ENCODE results near the gene MAGI3. TPM values are rescaled to one million over a fixed set of nuclear protein-coding genes. Genes with fewer than 3 reads are reported as not detected.

Gene MAGI3
- polyA plus RNA-seq, 4 donors, result 6.8 to 39.4 (median 12.8) TPM

GRCh38 chr1:113517983-113518382, 127.7 kb downstream of the MAGI3 start:
- DNase-seq (no peak), FAIRE-seq (no peak)
- Histone ChIP-seq H3K9me3 (ENCODE audit: control insufficient read depth in 2 of 2, insufficient read depth in 1 of 2, low read depth in 1 of 2, low read length in 1 of 2) (peaks cover 0 to 8% of the 10 kb centered on the region in 2 donors), H3K4me3 (ENCODE audit: low read depth in 1 of 3, low read length in 3 of 3) (no peak overlapping the region), H3K27ac (ENCODE audit: low read depth in 1 of 3, low read length in 2 of 3) (no peak overlapping the region), H3K27me3 (ENCODE audit: control insufficient read depth in 3 of 3, insufficient read depth in 3 of 3, low read length in 3 of 3) (no peaks in the 10 kb centered on the region), H3K36me3 (ENCODE audit: control insufficient read depth in 3 of 3, insufficient read depth in 2 of 3, low read depth in 1 of 3, low read length in 3 of 3) (peaks cover 0 to 3% (median 0%) of the 10 kb centered on the region in 3 donors), H3K4me1 (ENCODE audit: control insufficient read depth in 3 of 3, insufficient read depth in 2 of 3, low read depth in 1 of 3, low read length in 2 of 3) (no peaks in the 10 kb centered on the region)

- DNase-seq (peak; percentile 17 to 36), FAIRE-seq (no peak)
- no peak overlapping the region for H3K4me3 ChIP-seq (ENCODE audit: low read depth in 1 of 3, low read length in 3 of 3)
Observed at GRCh38 chr1:113519556-113519955, 129.2 kb downstream of the MAGI3 start.

GRCh38 chr1:113530021-113530420, 139.7 kb downstream of the MAGI3 start:
- 72 to 89% (median 82%) methylated on average over 4 of the region's 4 CpGs for WGBS, 3 donors
- FAIRE-seq, result no peak
- Histone ChIP-seq H3K27ac (ENCODE audit: low read depth in 1 of 3, low read length in 2 of 3) (no peak overlapping the region), H3K4me1 (ENCODE audit: control insufficient read depth in 3 of 3, insufficient read depth in 2 of 3, low read depth in 1 of 3, low read length in 2 of 3) (no peaks in the 10 kb centered on the region), H3K9me3 (ENCODE audit: control insufficient read depth in 2 of 2, insufficient read depth in 1 of 2, low read depth in 1 of 2, low read length in 1 of 2) (peaks cover 0 to 4% of the 10 kb centered on the region in 2 donors), H3K27me3 (ENCODE audit: control insufficient read depth in 3 of 3, insufficient read depth in 3 of 3, low read length in 3 of 3) (no peaks in the 10 kb centered on the region), H3K4me3 (ENCODE audit: low read depth in 1 of 3, low read length in 3 of 3) (no peak overlapping the region), H3K36me3 (ENCODE audit: control insufficient read depth in 3 of 3, insufficient read depth in 2 of 3, low read depth in 1 of 3, low read length in 3 of 3) (no peaks in the 10 kb centered on the region)
- DNase-seq, result no peak

More at GRCh38 chr1:113519556-113519955, 129.2 kb downstream of the MAGI3 start:
- Histone ChIP-seq H3K9me3 (ENCODE audit: control insufficient read depth in 2 of 2, insufficient read depth in 1 of 2, low read depth in 1 of 2, low read length in 1 of 2) (peaks cover 0 to 22% of the 10 kb centered on the region in 2 donors), H3K36me3 (ENCODE audit: control insufficient read depth in 3 of 3, insufficient read depth in 2 of 3, low read depth in 1 of 3, low read length in 3 of 3) (peaks cover 0 to 9% (median 0%) of the 10 kb centered on the region in 3 donors), H3K4me1 (ENCODE audit: control insufficient read depth in 3 of 3, insufficient read depth in 2 of 3, low read depth in 1 of 3, low read length in 2 of 3) (no peaks in the 10 kb centered on the region), H3K27ac (ENCODE audit: low read depth in 1 of 3, low read length in 2 of 3) (no peak overlapping the region), H3K27me3 (ENCODE audit: control insufficient read depth in 3 of 3, insufficient read depth in 3 of 3, low read length in 3 of 3) (no peaks in the 10 kb centered on the region)

- Histone ChIP-seq H3K9me3 (ENCODE audit: control insufficient read depth in 2 of 2, insufficient read depth in 1 of 2, low read depth in 1 of 2, low read length in 1 of 2) (peaks cover 0 to 3% of the 10 kb centered on the region in 2 donors), H3K36me3 (ENCODE audit: control insufficient read depth in 3 of 3, insufficient read depth in 2 of 3, low read depth in 1 of 3, low read length in 3 of 3) (no peaks in the 10 kb centered on the region), H3K4me1 (ENCODE audit: control insufficient read depth in 3 of 3, insufficient read depth in 2 of 3, low read depth in 1 of 3, low read length in 2 of 3) (no peaks in the 10 kb centered on the region), H3K27me3 (ENCODE audit: control insufficient read depth in 3 of 3, insufficient read depth in 3 of 3, low read length in 3 of 3) (no peaks in the 10 kb centered on the region), H3K4me3 (ENCODE audit: low read depth in 1 of 3, low read length in 3 of 3) (no peak overlapping the region), H3K27ac (ENCODE audit: low read depth in 1 of 3, low read length in 2 of 3) (no peak overlapping the region)
- 80 to 89% (median 88%) methylated on average over 3 of the region's 3 CpGs for WGBS, 3 donors
- DNase-seq, result no peak
- no peak for FAIRE-seq
Observed at GRCh38 chr1:113531321-113531720, 141.0 kb downstream of the MAGI3 start.

GRCh38 chr1:113533061-113533460, 142.7 kb downstream of the MAGI3 start:
- no peak for DNase-seq
- H3K4me3 ChIP-seq (ENCODE audit: low read depth in 1 of 3, low read length in 3 of 3), result no peak overlapping the region
- H3K9me3 ChIP-seq (ENCODE audit: control insufficient read depth in 2 of 2, insufficient read depth in 1 of 2, low read depth in 1 of 2, low read length in 1 of 2), result no peaks in the 10 kb centered on the region
- WGBS, 3 donors, result 85 to 94% (median 93%) methylated on average over 3 of the region's 3 CpGs
- FAIRE-seq, result no peak
- H3K4me1 ChIP-seq (ENCODE audit: control insufficient read depth in 3 of 3, insufficient read depth in 2 of 3, low read depth in 1 of 3, low read length in 2 of 3), result no peaks in the 10 kb centered on the region
- H3K27me3 ChIP-seq (ENCODE audit: control insufficient read depth in 3 of 3, insufficient read depth in 3 of 3, low read length in 3 of 3), result no peaks in the 10 kb centered on the region
- no peaks in the 10 kb centered on the region for H3K36me3 ChIP-seq (ENCODE audit: control insufficient read depth in 3 of 3, insufficient read depth in 2 of 3, low read depth in 1 of 3, low read length in 3 of 3)
- H3K27ac ChIP-seq (ENCODE audit: low read depth in 1 of 3, low read length in 2 of 3), result no peak overlapping the region

GRCh38 chr1:113534130-113534817, 144.0 kb downstream of the MAGI3 start:
- Histone ChIP-seq H3K9me3 (ENCODE audit: control insufficient read depth in 2 of 2, insufficient read depth in 1 of 2, low read depth in 1 of 2, low read length in 1 of 2) (no peaks in the 10 kb centered on the region), H3K4me3 (ENCODE audit: low read depth in 1 of 3, low read length in 3 of 3) (no peak overlapping the region), H3K4me1 (ENCODE audit: control insufficient read depth in 3 of 3, insufficient read depth in 2 of 3, low read depth in 1 of 3, low read length in 2 of 3) (no peaks in the 10 kb centered on the region), H3K27me3 (ENCODE audit: control insufficient read depth in 3 of 3, insufficient read depth in 3 of 3, low read length in 3 of 3) (no peaks in the 10 kb centered on the region), H3K36me3 (ENCODE audit: control insufficient read depth in 3 of 3, insufficient read depth in 2 of 3, low read depth in 1 of 3, low read length in 3 of 3) (no peaks in the 10 kb centered on the region), H3K27ac (ENCODE audit: low read depth in 1 of 3, low read length in 2 of 3) (no peak overlapping the region)
- no peak for FAIRE-seq
- no peak for DNase-seq
- WGBS, 3 donors, result 90 to 94% (median 93%) methylated on average over 4 of the region's 4 CpGs

- 85 to 95% (median 89%) methylated on average over 1 of the region's 1 CpG for WGBS, 3 donors
- no peak overlapping the region for H3K4me3 ChIP-seq (ENCODE audit: low read depth in 1 of 3, low read length in 3 of 3)
- H3K9me3 ChIP-seq (ENCODE audit: control insufficient read depth in 2 of 2, insufficient read depth in 1 of 2, low read depth in 1 of 2, low read length in 1 of 2), result no peaks in the 10 kb centered on the region
- H3K4me1 ChIP-seq (ENCODE audit: control insufficient read depth in 3 of 3, insufficient read depth in 2 of 3, low read depth in 1 of 3, low read length in 2 of 3), result no peaks in the 10 kb centered on the region
- FAIRE-seq (no peak), DNase-seq (no peak)
- no peak overlapping the region for H3K27ac ChIP-seq (ENCODE audit: low read depth in 1 of 3, low read length in 2 of 3)
- H3K27me3 ChIP-seq (ENCODE audit: control insufficient read depth in 3 of 3, insufficient read depth in 3 of 3, low read length in 3 of 3), result no peaks in the 10 kb centered on the region
- no peaks in the 10 kb centered on the region for H3K36me3 ChIP-seq (ENCODE audit: control insufficient read depth in 3 of 3, insufficient read depth in 2 of 3, low read depth in 1 of 3, low read length in 3 of 3)
Observed at GRCh38 chr1:113534875-113535274, 144.6 kb downstream of the MAGI3 start.

GRCh38 chr1:113536182-113536780, 146.0 kb downstream of the MAGI3 start:
- no peaks in the 10 kb centered on the region for H3K9me3 ChIP-seq (ENCODE audit: control insufficient read depth in 2 of 2, insufficient read depth in 1 of 2, low read depth in 1 of 2, low read length in 1 of 2)
- no peak overlapping the region for H3K4me3 ChIP-seq (ENCODE audit: low read depth in 1 of 3, low read length in 3 of 3)
- 83 to 87% (median 84%) methylated on average over 1 of the region's 1 CpG for WGBS, 3 donors
- H3K27ac ChIP-seq (ENCODE audit: low read depth in 1 of 3, low read length in 2 of 3), result no peak overlapping the region
- FAIRE-seq (no peak), DNase-seq (no peak)
- no peaks in the 10 kb centered on the region for H3K27me3 ChIP-seq (ENCODE audit: control insufficient read depth in 3 of 3, insufficient read depth in 3 of 3, low read length in 3 of 3)
- peaks cover 0 to 3% (median 0%) of the 10 kb centered on the region in 3 donors for H3K4me1 ChIP-seq (ENCODE audit: control insufficient read depth in 3 of 3, insufficient read depth in 2 of 3, low read depth in 1 of 3, low read length in 2 of 3)
- H3K36me3 ChIP-seq (ENCODE audit: control insufficient read depth in 3 of 3, insufficient read depth in 2 of 3, low read depth in 1 of 3, low read length in 3 of 3), result no peaks in the 10 kb centered on the region
